ENCODE results near the gene ZNF804A.

The ZNF804A gene

GRCh38 chr2:184598316-184599053, at the start of gene ZNF804A:
ZNF804A (plus strand) TSS chr2:184598529; CDS start chr2:184598960, 431 bp downstream.
- peak; percentile 4 for DNase-seq

- no peak for DNase-seq
These were observed 49.2 kb upstream of the ZNF804A start for GRCh38 chr2:184549153-184549552.

GRCh38 chr2:184551626-184552025, 46.7 kb upstream of the ZNF804A start:
- DNase-seq, result no peak

DNA sequence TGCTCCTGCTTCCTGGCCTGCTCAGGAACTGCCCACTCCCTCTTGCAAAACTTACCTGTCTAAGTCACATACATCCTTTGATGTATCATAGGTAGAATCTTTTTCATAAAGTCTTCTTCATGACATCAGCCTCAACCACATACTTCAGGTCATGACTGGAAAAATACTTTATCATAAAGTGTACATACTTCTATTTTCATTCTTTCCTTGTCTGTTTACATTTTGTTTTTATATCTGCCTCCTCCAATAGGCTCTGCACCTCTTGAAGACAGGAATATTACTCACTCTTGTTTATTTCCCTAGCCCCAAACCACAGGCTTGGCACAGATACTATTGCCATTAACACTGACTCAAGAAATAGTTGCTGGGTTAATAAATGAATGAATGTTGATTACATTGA, 43.6 kb upstream of the ZNF804A start:
- DNase-seq, result no peak

GRCh38 chr2:184555352-184555751, 43.0 kb upstream of the ZNF804A start:
- DNase-seq, result no peak

- DNase-seq, result no peak
These were observed 41.7 kb upstream of the ZNF804A start for GRCh38 chr2:184556639-184557038.

DNA sequence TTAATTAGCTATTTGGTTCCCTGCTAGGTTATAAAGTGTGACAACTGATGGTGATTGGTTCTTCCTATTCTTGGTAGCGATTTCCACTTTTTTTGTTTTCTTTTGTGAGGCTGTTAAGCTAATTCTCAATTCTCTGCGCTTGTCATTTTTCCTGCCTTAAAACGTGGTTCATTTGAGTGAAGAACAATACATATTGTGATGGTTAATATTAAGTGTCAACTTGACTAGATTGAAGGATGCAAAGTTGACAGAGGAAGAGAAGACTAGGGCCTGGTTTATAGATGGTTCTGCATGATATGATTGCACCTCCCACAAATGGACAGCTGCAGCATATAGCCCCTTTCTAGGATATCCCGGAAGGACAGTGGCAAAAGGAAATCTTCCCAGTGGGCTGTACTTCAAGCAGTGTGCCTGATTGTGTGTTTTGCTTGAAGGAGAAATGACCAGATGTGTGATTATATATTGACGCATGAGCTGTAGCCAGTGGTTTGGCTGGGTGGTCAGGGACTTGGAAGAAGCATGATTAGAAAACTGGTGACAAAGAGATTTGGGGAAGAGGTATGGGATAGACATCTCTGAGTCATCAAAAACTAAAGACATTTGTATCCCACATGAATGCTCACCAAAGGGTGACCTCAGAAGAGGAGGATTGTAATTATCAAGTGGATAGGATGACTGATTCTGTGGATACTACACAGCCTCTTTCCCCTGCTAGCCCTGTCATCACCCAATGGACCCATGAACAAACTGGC, 39.4 kb upstream of the ZNF804A start:
- DNase-seq, result no peak

GRCh38 chr2:184560603-184561002, 37.7 kb upstream of the ZNF804A start:
- DNase-seq, result no peak

GRCh38 chr2:184562532-184562931, 35.8 kb upstream of the ZNF804A start:
- DNase-seq, result no peak

DNA sequence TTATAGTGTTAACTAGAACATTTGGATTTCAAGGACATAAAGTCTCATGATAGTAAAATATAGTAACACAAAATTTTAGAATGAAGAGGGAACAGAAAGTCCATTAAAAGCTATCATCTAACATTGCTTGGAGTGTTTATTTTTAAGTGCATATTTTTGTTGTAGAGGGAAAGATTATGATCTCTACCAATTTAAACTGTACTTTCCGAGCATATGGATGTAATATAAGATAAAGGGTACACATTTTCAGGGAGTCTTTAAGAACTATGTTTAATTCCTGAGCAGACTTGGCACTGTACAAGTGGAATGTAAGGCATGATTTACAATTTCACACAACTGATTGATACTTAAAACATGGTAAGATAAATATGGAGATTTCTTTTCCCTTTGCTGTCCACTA, 34.2 kb upstream of the ZNF804A start:
- DNase-seq, result no peak

GRCh38 chr2:184566716-184567115, 31.6 kb upstream of the ZNF804A start:
- no peak for DNase-seq

GRCh38 chr2:184577056-184577455, 21.3 kb upstream of the ZNF804A start:
- no peak for DNase-seq

DNA sequence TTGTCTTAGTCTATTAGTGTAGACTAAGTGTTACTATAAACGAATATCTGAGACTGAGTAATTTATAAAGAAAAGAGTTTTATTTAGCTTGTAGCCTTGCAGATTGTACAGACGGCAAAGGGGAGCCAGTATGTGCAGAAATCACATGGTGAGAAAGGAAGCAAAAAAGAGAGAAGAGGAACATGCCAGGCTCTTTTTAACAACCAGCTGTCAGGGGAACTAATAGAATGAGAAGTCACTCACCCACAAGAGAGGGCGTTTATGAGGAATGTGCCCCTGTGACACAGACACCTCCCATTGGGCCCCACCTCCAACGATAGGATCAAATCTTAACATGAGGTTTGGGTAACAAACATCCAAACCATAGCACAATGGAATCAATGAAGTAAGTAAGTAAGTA, 20.6 kb upstream of the ZNF804A start:
- DNase-seq, result no peak

DNA sequence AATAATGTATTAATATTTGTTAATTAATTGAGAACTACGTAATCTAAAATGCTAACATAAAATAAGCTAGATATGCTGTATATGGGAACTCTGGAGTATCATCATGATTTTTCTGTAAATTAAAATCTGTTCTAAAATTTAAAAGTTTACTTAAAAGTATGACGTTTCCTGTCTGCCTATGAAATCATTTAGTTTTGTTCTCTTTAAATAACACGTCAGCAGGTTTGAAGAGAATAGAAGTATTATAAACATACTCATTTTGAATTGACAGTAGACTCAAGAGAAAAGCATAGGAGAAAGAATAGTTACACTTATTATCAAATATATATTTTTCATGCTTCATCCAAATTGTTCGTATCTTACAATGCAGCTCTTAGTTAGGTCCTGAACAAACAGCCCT, 19.1 kb upstream of the ZNF804A start:
- no peak for DNase-seq

GRCh38 chr2:184581391-184581790, 16.9 kb upstream of the ZNF804A start:
- DNase-seq, result no peak

- no peak for DNase-seq
These were observed 9.1 kb upstream of the ZNF804A start for GRCh38 chr2:184589261-184589660.

GRCh38 chr2:184596819-184597411, 1.4 kb upstream of the ZNF804A start:
- no peak for DNase-seq

DNA sequence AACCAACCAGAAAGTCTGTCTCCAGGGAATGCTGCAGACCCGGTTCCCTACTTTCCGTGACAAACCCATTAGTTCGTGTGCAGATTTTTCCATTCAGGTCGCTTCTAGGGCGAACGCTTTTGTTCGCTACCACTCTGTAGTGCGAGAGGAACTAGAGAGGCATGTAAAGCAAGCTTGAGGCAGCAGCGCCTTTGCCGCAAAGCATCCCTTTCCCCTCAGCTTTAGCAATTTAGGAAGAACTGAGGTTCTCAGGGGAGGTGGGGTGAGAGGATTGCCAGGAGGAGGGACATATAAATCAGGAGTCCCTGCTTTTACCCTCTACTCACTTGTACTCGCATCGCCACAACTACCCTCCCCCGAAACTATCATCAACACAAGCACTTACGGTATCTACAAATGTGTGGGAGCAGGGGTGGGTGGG, 748 bp upstream of the ZNF804A start:
- no peak for DNase-seq

DNA sequence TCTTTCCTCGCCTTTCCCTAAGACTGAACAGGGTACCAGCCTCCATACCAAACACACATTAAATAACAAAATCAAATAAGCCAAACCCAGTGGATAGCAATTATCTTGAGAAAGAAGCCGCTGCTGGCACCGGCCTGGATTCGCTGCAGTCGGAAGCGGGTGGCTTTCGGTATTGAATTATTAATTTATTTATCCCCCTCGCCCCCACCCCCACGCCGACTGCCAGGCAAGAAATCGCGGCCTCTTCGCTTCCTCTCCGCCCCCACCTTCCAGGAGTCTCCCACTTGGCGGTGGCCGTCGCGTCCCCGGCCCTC, 370 bp upstream of the ZNF804A start:
- no peak for DNase-seq

DNA sequence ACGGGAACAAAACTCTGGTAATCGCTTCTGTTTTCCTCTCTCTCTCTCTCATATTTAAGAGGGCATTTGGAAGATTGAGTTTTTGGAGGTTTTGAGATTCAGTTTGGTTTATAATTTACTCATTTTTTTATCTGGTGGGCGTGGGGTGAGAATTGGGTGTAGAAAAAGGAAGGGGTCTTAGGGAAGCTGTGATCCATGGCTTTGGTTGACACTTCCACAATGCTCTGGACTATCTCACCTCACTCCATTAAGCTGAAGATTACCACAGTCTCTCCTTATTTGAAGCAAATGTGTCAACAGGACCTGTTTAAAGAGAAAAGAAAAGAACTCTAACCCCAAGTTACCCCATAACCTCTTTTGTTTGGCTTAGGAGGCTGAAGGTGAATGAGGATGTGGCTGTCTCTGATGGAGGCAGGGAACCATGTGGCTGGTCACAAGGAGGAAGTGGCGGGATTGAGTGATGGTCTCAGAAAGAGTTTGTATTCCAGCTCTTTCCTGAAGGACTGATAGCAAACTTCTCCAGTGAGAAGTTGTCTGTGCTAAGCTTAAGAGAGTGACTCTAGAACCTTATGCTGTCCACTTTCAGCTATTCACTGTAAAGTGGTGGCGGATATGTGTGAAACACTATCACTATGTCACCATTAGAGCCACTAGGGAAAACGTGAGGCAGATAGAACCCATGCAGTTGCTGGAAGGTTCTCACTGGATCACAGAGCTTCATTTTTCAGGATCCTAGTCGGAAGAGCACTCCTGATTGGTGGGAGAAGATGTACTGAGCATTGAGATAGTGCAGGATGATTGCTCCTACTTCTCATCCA, 934 bp downstream of the ZNF804A start:
- DNase-seq, result no peak

DNA sequence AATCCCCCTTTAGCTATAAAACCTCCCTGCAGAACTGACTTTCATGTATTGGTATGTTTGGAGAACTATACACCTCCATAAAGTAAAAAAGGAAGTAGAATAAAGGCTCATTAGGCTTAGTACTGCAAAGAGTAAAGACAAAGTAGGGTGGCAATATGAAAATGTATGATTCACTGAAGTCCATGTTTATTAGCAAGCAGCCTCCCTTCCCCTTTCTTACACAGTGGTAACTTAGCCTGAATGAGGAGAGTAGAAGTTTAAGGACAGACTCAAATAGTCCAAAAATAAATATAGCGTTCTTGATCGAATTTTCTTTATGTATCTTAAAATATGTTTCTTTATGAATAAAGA, 1.5 kb downstream of the ZNF804A start:
- no peak for DNase-seq

DNA sequence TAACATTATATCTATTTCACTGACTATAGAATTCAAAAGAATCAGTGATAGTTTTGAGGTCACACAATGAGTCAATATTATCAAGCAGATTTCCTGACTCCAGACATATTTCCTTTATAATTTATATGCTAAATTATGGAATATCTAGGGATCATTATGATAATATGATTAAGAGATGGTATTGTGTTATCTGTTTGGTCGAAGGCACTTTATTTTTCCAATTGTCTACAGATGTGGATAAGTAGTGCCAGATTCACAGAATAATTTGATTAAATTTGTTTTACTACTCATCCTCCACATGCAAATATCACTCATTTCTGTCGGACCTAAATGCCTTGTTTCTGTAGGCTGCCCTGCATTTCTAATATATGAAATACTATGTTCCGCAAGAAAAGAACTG, 4.4 kb downstream of the ZNF804A start:
- no peak for DNase-seq

DNA sequence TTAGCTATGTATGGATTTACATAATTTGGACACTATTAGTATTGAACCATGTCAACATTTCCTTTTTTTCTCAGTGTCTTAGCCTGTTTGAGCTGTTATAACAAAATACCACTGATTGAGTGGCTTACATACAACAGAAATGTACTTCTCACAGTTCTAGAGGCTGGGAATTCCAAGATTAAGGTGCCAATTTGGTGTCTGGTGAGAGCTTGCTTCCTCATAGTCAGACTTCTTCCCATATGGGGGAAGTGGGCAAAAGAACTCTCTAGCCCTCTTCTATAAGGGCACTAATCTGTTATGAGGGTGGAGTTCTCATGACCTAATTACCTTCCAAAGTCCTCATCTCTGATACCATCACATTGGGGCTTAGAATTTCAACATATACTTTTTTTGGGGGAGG, 12.6 kb downstream of the ZNF804A start:
- DNase-seq, result no peak
